GM12878 (cell line): ENCODE data around the gene KLRF1. TPM values are rescaled to one million over a fixed set of nuclear protein-coding genes. Genes with fewer than 3 reads are reported as not detected.

ENCODE experiments used
- ATAC-seq: fragments of 200-7000 bp; cut with Tn5 transposase; 3 replicates; pipeline ENCODE4 v1.9.1; 2020; ENCODE audit warnings: mild to moderate bottlenecking, moderate library complexity
- BruUV-seq: library from RNA; stranded (reverse); fragments of 400-500 nt; replicated peaks from 2 replicates; lab custom pipeline; 2021; lab: Mats Ljungman, UMichigan
- CTCF ChIA-PET: fragments of 300-600 bp; sonication (Branson Sonifier 250); formaldehyde crosslinking; extraction: SDS; loops from one replicate; lab custom pipeline; 2021; ENCODE audit warnings: inconsistent platforms; lab: Yijun Ruan, JAX
- POLR2A ChIA-PET: fragments of 350-600 bp; formaldehyde crosslinking; extraction: SDS; loops from one replicate; lab custom pipeline; 2021; ENCODE audit warnings: inconsistent platforms; lab: Charles Lee
- RAD21 ChIA-PET: fragments of 300-600 bp; sonication (Branson Sonifier 250); formaldehyde crosslinking; loops from one replicate; lab custom pipeline; 2023; ENCODE audit warnings: antibody characterized with exemption; ENCODE audit not compliant: unreplicated experiment; lab: Charles Lee
- SMC1A ChIA-PET: fragments of 300-600 bp; sonication (Branson Sonifier 250); formaldehyde crosslinking; loops from one replicate; lab custom pipeline; 2023; ENCODE audit not compliant: unreplicated experiment, uncharacterized antibody; lab: Charles Lee
- DNase-seq: peaks from one replicate; pipeline ENCODE4 v3.0.0-alpha.2; 2011; ENCODE audit warnings: low read depth, low spot score
- FAIRE-seq: peaks from 3 replicates; lab custom pipeline; 2011; peaks lifted over from hg19 to GRCh38; lab: Jason Lieb, UNC
- H2AFZ ChIP-seq: 2 replicates; pipeline ENCODE4 v1.6.0; 2011; ENCODE audit warnings: low read depth, low read length, control low read depth; ENCODE audit not compliant: control insufficient read depth
- H3K27ac ChIP-seq: 2 replicates; pipeline ENCODE4 v1.5.1; 2011; ENCODE audit warnings: control low read depth; ENCODE audit not compliant: control insufficient read depth, insufficient read depth
- H3K27me3 ChIP-seq, 2 experiments: replicated peaks in 1 of 2; 2 replicates each; pipeline versions ENCODE4 v1.6.0 to v1.6.1; 2011; ENCODE audit warnings: low read length in 1 of 2; ENCODE audit not compliant: control insufficient read depth in 2 of 2, insufficient read depth in 2 of 2
- H3K36me3 ChIP-seq, 2 experiments: 2 replicates each; pipeline ENCODE4 v1.5.1; 2011; ENCODE audit warnings: low read length in 1 of 2; ENCODE audit not compliant: control insufficient read depth in 2 of 2, insufficient read depth in 2 of 2
- H3K4me1 ChIP-seq: 2 replicates; pipeline ENCODE4 v1.6.1; 2011; ENCODE audit warnings: mild to moderate bottlenecking, low read length, moderate library complexity, mixed read lengths; ENCODE audit not compliant: control insufficient read depth, insufficient read depth
- H3K4me2 ChIP-seq: 2 replicates; pipeline ENCODE4 v1.6.0; 2011; ENCODE audit warnings: control low read depth; ENCODE audit not compliant: control insufficient read depth, insufficient read depth
- H3K4me3 ChIP-seq: fragments of 200-600 bp; sonication (generic); 2 replicates; pipeline ENCODE4 v1.5.1; 2016
- H3K79me2 ChIP-seq: 2 replicates; pipeline ENCODE4 v1.6.0; 2011; ENCODE audit warnings: low read length; ENCODE audit not compliant: control insufficient read depth, insufficient read depth
- H3K9ac ChIP-seq: 2 replicates; pipeline ENCODE4 v1.8.0; 2011; ENCODE audit warnings: low read length, control low read depth, mixed read lengths; ENCODE audit not compliant: control insufficient read depth, insufficient read depth
- H3K9me3 ChIP-seq: replicated peaks from 3 replicates; pipeline ENCODE4 v1.5.1; 2011; ENCODE audit warnings: mild to moderate bottlenecking, low read length; ENCODE audit not compliant: control insufficient read depth, insufficient read depth
- H4K20me1 ChIP-seq: 2 replicates; pipeline ENCODE4 v1.6.0; 2011; ENCODE audit not compliant: control insufficient read depth, insufficient read depth
- CBFB ChIP-seq: IDR thresholded peaks from 2 replicates; pipeline ENCODE4 v1.6.1; 2016; ENCODE audit warnings: antibody characterized with exemption, low read depth
- CHD2 ChIP-seq: IDR thresholded peaks from 2 replicates; pipeline ENCODE4 v1.6.1; 2011; ENCODE audit warnings: low read depth, low read length, improper control_type of control experiment, borderline replicate concordance
- CHD4 ChIP-seq: fragments of 200-600 bp; sonication (generic); IDR thresholded peaks from 2 replicates; pipeline ENCODE4 v1.6.1; 2016; ENCODE audit warnings: mild to moderate bottlenecking
- EP300 ChIP-seq, 2 experiments: fragments of 150-350 bp in 1 of 2; IDR thresholded peaks; 2 replicates each; pipeline ENCODE4 v1.6.1; 2011 to 2012; ENCODE audit warnings: low read depth in 2 of 2, low read length in 2 of 2, borderline replicate concordance in 1 of 2, improper control_type of control experiment in 1 of 2, inconsistent platforms in 1 of 2; ENCODE audit not compliant: control insufficient read depth in 1 of 2
- HDAC6 ChIP-seq: fragments of 200-600 bp; sonication (generic); IDR thresholded peaks from one replicate; pipeline ENCODE4 v1.8.0; 2017; ENCODE audit warnings: antibody characterized with exemption; ENCODE audit not compliant: unreplicated experiment
- IKZF1 ChIP-seq: fragments of 450-650 bp; conservative IDR thresholded peaks from 2 replicates; pipeline ENCODE4 v1.6.1; 2017; ENCODE audit warnings: antibody characterized with exemption, mild to moderate bottlenecking
- IKZF2 ChIP-seq, 2 experiments: fragments of 450-650 bp; IDR thresholded peaks; 2 replicates each; pipeline ENCODE4 v1.6.1; 2017; ENCODE audit warnings: mild to moderate bottlenecking in 2 of 2, moderate library complexity in 2 of 2
- SMARCA5 ChIP-seq: fragments of 450-650 bp; IDR thresholded peaks from 2 replicates; pipeline ENCODE4 v1.6.1; 2017; ENCODE audit warnings: mild to moderate bottlenecking
- SREBF2 ChIP-seq: IDR thresholded peaks from 2 replicates; pipeline ENCODE4 v1.6.1; 2012; ENCODE audit warnings: mild to moderate bottlenecking, low read length
- WGBS: methylation state at CpG from one replicate; pipeline ENCODE4 v1.1.6; 2016; ENCODE audit warnings: low lambda C conversion rate; ENCODE audit not compliant: insufficient replicate concordance, insufficient coverage; ENCODE audit errors: missing lambda C conversion rate; 5-methylcytosine and 5-hydroxymethylcytosine counted together
- in situ Hi-C: fragments of 300-500 bp; cut with MboI; formaldehyde crosslinking; loops from 9 replicates; pipeline ENCODE4 v1.14.3; 2018; ENCODE audit warnings: mixed read lengths
- intact Hi-C: fragments of 100-400 bp; cut with micrococcal nuclease; formaldehyde crosslinking; loops from one replicate; pipeline ENCODE4 v1.14.2; 2022; ENCODE audit not compliant: unreplicated experiment
- polyA plus RNA-seq, 11 experiments: library from polyadenylated mRNA; depleted of rRNA in 4 of 11; unstranded in 6 of 11; stranded (reverse) in 5 of 11; fragments of >200 nt; fragmentation: Nextera tagmentation in 4 of 11; fragmentation: Illumina TruSeq in 1 of 11; extraction: Ambion mirVana in 4 of 11; extraction: Trizol in 1 of 11; gene quantifications; 1 replicate in 1 of 11; 2 replicates in 10 of 11; pipeline versions ENCODE4 v1.2.1 to v1.2.3, GENCODE V29; 2011 to 2016; ENCODE audit warnings: inconsistent platforms in 2 of 11, missing spikeins in 2 of 11, low read depth in 1 of 11
- total RNA-seq, 4 experiments: library from RNA; depleted of rRNA in 3 of 4; stranded (reverse); fragments of >200 nt in 3 of 4; fragmentation: Illumina TruSeq in 1 of 4; extraction: Trizol in 1 of 4; gene quantifications; 2 replicates each; pipeline versions ENCODE4 v1.2.1 to v1.2.3, GENCODE V29; 2013 to 2021
- TF ChIP-seq, protein P1 (sequence below): IDR thresholded peaks from 2 replicates; pipeline ENCODE4 v1.6.1; 2011; ENCODE audit warnings: low read depth, low read length, improper control_type of control experiment, borderline replicate concordance
- TF ChIP-seq, protein P2 (sequence below): IDR thresholded peaks from 2 replicates; pipeline ENCODE4 v1.6.1; 2012; ENCODE audit warnings: mild to moderate bottlenecking, low read depth, low read length
- TF ChIP-seq, protein P3 (sequence below): fragments of 450-650 bp; IDR thresholded peaks from 2 replicates; pipeline ENCODE4 v1.6.1; 2017; ENCODE audit warnings: low read depth, mild to moderate bottlenecking, moderate library complexity

KLRF1 gene
- total and polyA plus RNA-seq, 10 of the 15 experiments (the other 5 are each of a cell fraction or from before 2014, with no cell fraction given), result 0.13 to 2.0 (median 0.18) TPM; not detected in 6

DNA sequence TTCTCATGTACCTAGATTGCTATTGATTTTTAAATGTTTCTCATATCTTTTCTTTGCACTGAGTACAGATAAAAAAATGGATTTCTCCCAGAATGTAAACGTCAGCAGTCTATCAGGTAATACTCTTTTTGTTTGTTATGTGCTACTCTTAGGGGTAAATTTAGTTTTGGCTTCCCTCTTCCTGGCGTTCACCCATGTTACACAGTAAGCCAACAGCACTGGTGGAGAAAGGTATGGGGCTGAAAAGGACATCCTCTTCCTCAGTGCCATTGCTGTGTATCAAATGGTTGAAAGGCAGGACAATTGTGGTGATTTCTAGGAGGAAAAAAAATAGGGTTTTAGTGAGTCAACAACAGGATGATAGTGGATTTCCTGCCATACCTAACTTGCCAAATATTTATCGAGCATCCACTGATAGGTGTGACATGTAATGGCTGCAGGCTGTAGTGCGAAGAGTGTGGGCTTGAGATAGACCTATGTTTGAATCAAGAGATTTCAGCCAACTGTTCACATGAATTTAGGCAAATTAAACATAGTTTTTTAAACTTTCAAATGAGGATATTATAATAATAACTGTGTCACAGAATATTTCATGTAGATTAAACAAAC is 61.5 kb downstream of the KLRF1 start:
- Histone ChIP-seq H3K79me2 (no peaks in the 10 kb centered on the region), H3K27ac (no peak overlapping the region), H3K27me3 (no peaks in the 10 kb centered on the region; a peak in 1 of 4 replicates), H3K4me1 (no peaks in the 10 kb centered on the region), H3K4me3 (no peak overlapping the region), H3K9me3 (no peaks in the 10 kb centered on the region), H3K4me2 (no peak overlapping the region), H3K36me3 (no peaks in the 10 kb centered on the region), H4K20me1 (no peaks in the 10 kb centered on the region), H3K9ac (no peak overlapping the region), H2AFZ (no peak overlapping the region)
- DNase-seq, result no peak
- WGBS, result 46% methylated on average over 4 of the region's 4 CpGs
- TF ChIP-seq CBFB (no peak), CHD4 (no peak), SMARCA5 (no peak), CHD2 (no peak), EP300 (IDR thresholded peaks at IDR 0.05; ENCODE audit: borderline replicate concordance in 1 of 2, control insufficient read depth in 1 of 2, low read depth in 2 of 2, low read length in 2 of 2) (no peak), IKZF1 (no peak), IKZF2 (IDR thresholded peaks at IDR 0.05) (no peak), HDAC6 (no peak), SREBF2 (no peak)
- TF ChIP-seq, protein P1, sequence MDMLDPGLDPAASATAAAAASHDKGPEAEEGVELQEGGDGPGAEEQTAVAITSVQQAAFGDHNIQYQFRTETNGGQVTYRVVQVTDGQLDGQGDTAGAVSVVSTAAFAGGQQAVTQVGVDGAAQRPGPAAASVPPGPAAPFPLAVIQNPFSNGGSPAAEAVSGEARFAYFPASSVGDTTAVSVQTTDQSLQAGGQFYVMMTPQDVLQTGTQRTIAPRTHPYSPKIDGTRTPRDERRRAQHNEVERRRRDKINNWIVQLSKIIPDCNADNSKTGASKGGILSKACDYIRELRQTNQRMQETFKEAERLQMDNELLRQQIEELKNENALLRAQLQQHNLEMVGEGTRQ, result no peak
- TF ChIP-seq, protein P2, sequence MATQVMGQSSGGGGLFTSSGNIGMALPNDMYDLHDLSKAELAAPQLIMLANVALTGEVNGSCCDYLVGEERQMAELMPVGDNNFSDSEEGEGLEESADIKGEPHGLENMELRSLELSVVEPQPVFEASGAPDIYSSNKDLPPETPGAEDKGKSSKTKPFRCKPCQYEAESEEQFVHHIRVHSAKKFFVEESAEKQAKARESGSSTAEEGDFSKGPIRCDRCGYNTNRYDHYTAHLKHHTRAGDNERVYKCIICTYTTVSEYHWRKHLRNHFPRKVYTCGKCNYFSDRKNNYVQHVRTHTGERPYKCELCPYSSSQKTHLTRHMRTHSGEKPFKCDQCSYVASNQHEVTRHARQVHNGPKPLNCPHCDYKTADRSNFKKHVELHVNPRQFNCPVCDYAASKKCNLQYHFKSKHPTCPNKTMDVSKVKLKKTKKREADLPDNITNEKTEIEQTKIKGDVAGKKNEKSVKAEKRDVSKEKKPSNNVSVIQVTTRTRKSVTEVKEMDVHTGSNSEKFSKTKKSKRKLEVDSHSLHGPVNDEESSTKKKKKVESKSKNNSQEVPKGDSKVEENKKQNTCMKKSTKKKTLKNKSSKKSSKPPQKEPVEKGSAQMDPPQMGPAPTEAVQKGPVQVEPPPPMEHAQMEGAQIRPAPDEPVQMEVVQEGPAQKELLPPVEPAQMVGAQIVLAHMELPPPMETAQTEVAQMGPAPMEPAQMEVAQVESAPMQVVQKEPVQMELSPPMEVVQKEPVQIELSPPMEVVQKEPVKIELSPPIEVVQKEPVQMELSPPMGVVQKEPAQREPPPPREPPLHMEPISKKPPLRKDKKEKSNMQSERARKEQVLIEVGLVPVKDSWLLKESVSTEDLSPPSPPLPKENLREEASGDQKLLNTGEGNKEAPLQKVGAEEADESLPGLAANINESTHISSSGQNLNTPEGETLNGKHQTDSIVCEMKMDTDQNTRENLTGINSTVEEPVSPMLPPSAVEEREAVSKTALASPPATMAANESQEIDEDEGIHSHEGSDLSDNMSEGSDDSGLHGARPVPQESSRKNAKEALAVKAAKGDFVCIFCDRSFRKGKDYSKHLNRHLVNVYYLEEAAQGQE, result no peak
- TF ChIP-seq, protein P3, sequence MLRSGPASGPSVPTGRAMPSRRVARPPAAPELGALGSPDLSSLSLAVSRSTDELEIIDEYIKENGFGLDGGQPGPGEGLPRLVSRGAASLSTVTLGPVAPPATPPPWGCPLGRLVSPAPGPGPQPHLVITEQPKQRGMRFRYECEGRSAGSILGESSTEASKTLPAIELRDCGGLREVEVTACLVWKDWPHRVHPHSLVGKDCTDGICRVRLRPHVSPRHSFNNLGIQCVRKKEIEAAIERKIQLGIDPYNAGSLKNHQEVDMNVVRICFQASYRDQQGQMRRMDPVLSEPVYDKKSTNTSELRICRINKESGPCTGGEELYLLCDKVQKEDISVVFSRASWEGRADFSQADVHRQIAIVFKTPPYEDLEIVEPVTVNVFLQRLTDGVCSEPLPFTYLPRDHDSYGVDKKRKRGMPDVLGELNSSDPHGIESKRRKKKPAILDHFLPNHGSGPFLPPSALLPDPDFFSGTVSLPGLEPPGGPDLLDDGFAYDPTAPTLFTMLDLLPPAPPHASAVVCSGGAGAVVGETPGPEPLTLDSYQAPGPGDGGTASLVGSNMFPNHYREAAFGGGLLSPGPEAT, result no peak
- BruUV-seq, result no TSS peak
- ChIA-PET SMC1A (no interaction called here), CTCF (no interaction called here), POLR2A (no interaction called here), RAD21 (no interaction called here)
- intact Hi-C loops, result no loop called here
- in situ Hi-C loops, result no loop called here
- FAIRE-seq, result no peak
- no peak for ATAC-seq
